Loucy (cell line): ENCODE data around the gene DNM1.

Source experiments
- H2AFZ ChIP-seq: fragments of 200-600 bp; sonication (generic); 2 replicates; pipeline ENCODE4 v1.6.0; 2016; ENCODE audit warnings: antibody characterized with exemption, mild to moderate bottlenecking, low read length, moderate library complexity
- H3F3A ChIP-seq: fragments of 200-600 bp; 2 replicates; pipeline ENCODE4 v1.6.0; 2016; ENCODE audit warnings: antibody characterized with exemption, low read depth, mild to moderate bottlenecking
- H3K27me3 ChIP-seq: fragments of 200-600 bp; sonication (generic); 2 replicates; pipeline ENCODE4 v1.6.1; 2014; ENCODE audit warnings: low read length, mild to moderate bottlenecking; ENCODE audit not compliant: insufficient read depth, poor library complexity, severe bottlenecking
- H3K36me3 ChIP-seq: fragments of 200-600 bp; sonication (generic); 2 replicates; pipeline ENCODE4 v1.6.1; 2016; ENCODE audit warnings: low read length; ENCODE audit not compliant: insufficient read depth
- H3K4me1 ChIP-seq: fragments of 200-600 bp; sonication (generic); 2 replicates; pipeline ENCODE4 v1.5.1; 2014; ENCODE audit warnings: low read length, mild to moderate bottlenecking; ENCODE audit not compliant: insufficient read depth, poor library complexity, severe bottlenecking
- H3K4me2 ChIP-seq: fragments of 200-600 bp; sonication (generic); 2 replicates; pipeline ENCODE4 v1.6.0; 2014; ENCODE audit warnings: antibody characterized with exemption, low read length, low read depth, mild to moderate bottlenecking; ENCODE audit not compliant: poor library complexity, severe bottlenecking
- H3K4me3 ChIP-seq: fragments of 200-600 bp; sonication (generic); 2 replicates; pipeline ENCODE4 v1.5.1; 2014; ENCODE audit warnings: low read length, mild to moderate bottlenecking, mixed read lengths; ENCODE audit not compliant: poor library complexity, severe bottlenecking
- H3K79me2 ChIP-seq: fragments of 200-600 bp; sonication (generic); 2 replicates; pipeline ENCODE4 v1.6.1; 2014; ENCODE audit warnings: low read length; ENCODE audit not compliant: insufficient read depth
- H3K9ac ChIP-seq: fragments of 200-600 bp; sonication (generic); 2 replicates; pipeline ENCODE4 v1.6.0; 2014; ENCODE audit warnings: mild to moderate bottlenecking, low read depth, low read length, moderate library complexity; ENCODE audit not compliant: poor library complexity, severe bottlenecking
- H3K9me2 ChIP-seq: fragments of 200-600 bp; sonication (generic); replicated peaks from 2 replicates; pipeline ENCODE4 v1.6.1; 2016; ENCODE audit warnings: low read depth, low read length, mixed read lengths
- H3K9me3 ChIP-seq: fragments of 200-600 bp; sonication (generic); 2 replicates; pipeline ENCODE4 v1.6.1; 2014; ENCODE audit warnings: mild to moderate bottlenecking, antibody characterized with exemption, low read length, low read depth; ENCODE audit not compliant: insufficient read depth
- H4K20me1 ChIP-seq: fragments of 200-600 bp; sonication (generic); 2 replicates; pipeline ENCODE4 v1.6.0; 2014; ENCODE audit warnings: antibody characterized with exemption, low read length, mild to moderate bottlenecking; ENCODE audit not compliant: insufficient read depth, poor library complexity, severe bottlenecking
- EZH2phosphoT487 ChIP-seq: fragments of 200-600 bp; IDR thresholded peaks from 2 replicates; pipeline ENCODE4 v1.6.1; 2018; ENCODE audit warnings: antibody characterized with exemption, mild to moderate bottlenecking, moderate library complexity, borderline replicate concordance
- TF ChIP-seq, protein P1 (sequence below): fragments of 200-600 bp; sonication (generic); conservative IDR thresholded peaks from 2 replicates; pipeline ENCODE4 v1.5.1; 2014; ENCODE audit warnings: mild to moderate bottlenecking, antibody characterized with exemption, low read length

Gene DNM1

DNA sequence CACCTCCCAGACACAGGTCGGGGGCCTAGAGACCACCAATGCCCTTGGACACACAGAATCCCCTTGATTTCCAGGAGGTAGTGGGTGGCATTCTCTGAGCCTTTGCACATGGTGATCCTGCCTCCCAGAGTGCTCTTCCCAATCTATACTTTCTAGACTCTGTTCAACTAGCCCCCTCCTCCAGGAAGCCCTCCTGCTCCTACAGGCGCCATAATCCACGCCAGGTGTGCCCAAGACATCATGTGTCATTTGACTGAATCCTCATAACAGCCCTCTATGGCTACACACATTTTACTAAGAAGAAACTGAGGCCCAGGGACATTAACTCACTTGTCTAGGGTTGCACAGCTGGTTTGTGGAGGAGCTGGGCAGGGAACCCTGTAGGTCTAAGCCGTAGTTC, 36.0 kb upstream of the DNM1 start:
- H3K79me2 ChIP-seq: peaks cover 11% of the 10 kb centered on the region; the same call in 1 of the 2 replicates
- H3K9me2 ChIP-seq: no peaks in the 10 kb centered on the region
- H3K27me3 ChIP-seq: no peaks in the 10 kb centered on the region
- peaks cover under 1% of the 10 kb centered on the region for H4K20me1 ChIP-seq
- H3F3A ChIP-seq: no peaks in the 10 kb centered on the region
- no peak overlapping the region for H3K9ac ChIP-seq
- peaks cover 2% of the 10 kb centered on the region for H3K4me1 ChIP-seq
- no peaks in the 10 kb centered on the region for H3K9me3 ChIP-seq
- no peak overlapping the region for H3K4me2 ChIP-seq
- TF ChIP-seq EZH2phosphoT487: no peak
- TF ChIP-seq, protein P1, sequence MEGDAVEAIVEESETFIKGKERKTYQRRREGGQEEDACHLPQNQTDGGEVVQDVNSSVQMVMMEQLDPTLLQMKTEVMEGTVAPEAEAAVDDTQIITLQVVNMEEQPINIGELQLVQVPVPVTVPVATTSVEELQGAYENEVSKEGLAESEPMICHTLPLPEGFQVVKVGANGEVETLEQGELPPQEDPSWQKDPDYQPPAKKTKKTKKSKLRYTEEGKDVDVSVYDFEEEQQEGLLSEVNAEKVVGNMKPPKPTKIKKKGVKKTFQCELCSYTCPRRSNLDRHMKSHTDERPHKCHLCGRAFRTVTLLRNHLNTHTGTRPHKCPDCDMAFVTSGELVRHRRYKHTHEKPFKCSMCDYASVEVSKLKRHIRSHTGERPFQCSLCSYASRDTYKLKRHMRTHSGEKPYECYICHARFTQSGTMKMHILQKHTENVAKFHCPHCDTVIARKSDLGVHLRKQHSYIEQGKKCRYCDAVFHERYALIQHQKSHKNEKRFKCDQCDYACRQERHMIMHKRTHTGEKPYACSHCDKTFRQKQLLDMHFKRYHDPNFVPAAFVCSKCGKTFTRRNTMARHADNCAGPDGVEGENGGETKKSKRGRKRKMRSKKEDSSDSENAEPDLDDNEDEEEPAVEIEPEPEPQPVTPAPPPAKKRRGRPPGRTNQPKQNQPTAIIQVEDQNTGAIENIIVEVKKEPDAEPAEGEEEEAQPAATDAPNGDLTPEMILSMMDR: no peak
- H3K36me3 ChIP-seq: peaks cover 61% of the 10 kb centered on the region; the same call in 1 of the 2 replicates
- H3K4me3 ChIP-seq: no peak overlapping the region
- no peak overlapping the region for H2AFZ ChIP-seq

DNA sequence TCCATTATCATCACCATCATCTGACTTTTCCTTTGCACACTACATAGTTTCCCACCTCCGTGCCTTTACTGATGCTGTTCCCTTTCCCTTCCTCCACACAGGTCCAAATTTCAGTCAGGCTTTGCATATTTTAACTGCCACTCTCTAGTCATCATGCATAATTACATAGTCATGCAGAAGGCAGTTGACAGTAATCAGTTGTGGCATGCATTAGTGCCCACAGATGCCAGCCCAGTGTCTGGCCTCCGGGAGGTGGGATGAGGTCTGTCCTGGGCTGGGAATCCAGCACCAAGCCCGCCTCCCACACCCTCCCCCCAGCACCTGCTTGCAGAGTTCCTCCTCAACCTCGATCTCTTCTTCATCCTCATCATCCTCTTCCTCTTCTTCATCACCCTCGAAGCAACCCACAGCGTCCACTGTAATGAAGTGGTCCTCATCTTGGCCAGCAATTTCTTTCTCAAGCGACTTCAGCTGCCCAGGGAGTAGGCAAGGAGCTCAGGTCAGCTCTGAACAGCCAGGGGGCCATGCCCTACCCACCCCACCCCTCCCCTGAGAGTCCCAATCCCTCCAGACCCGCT, 34.4 kb upstream of the DNM1 start:
- Histone ChIP-seq H3K9me3 (no peaks in the 10 kb centered on the region), H3K4me1 (no peaks in the 10 kb centered on the region), H4K20me1 (no peaks in the 10 kb centered on the region), H3K9me2 (no peaks in the 10 kb centered on the region), H3K36me3 (peaks cover 46% of the 10 kb centered on the region; the same call in 1 of the 2 replicates), H3F3A (no peaks in the 10 kb centered on the region), H3K27me3 (no peaks in the 10 kb centered on the region), H2AFZ (no peak overlapping the region), H3K4me3 (no peak overlapping the region), H3K79me2 (no peaks in the 10 kb centered on the region), H3K9ac (no peak overlapping the region), H3K4me2 (no peak overlapping the region)
- TF ChIP-seq, protein P1: no peak

DNA sequence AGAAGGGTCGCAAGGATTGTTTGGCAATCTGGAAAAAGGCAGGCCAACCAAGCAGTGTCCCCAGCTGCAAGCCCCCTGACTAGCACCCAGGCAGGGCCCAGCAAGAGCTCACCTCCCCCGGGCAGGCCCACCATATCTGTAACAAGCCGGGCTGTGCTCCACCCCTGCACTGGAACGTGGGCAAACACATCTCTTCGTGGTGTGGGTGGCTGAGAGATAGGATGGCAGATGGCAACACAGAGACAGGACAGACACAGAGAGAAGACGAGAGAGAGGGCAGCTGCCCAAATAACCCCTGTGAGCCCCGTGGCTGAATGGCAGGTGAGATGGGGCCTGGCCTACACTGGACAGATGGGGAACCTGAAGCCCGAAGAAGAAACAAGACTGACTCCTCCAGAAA, 33.7 kb upstream of the DNM1 start:
- H3K9me3 ChIP-seq: no peaks in the 10 kb centered on the region
- TF ChIP-seq, protein P1: no peak
- no peak for TF ChIP-seq EZH2phosphoT487
- no peaks in the 10 kb centered on the region for H3K79me2 ChIP-seq
- H3K4me1 ChIP-seq: no peaks in the 10 kb centered on the region
- H3K36me3 ChIP-seq: peaks cover 39% of the 10 kb centered on the region; the same call in 1 of the 2 replicates
- no peak overlapping the region for H3K4me2 ChIP-seq
- no peaks in the 10 kb centered on the region for H3K9me2 ChIP-seq
- no peak overlapping the region for H2AFZ ChIP-seq
- no peaks in the 10 kb centered on the region for H3F3A ChIP-seq
- H3K9ac ChIP-seq: no peak overlapping the region
- no peaks in the 10 kb centered on the region for H3K27me3 ChIP-seq
- no peaks in the 10 kb centered on the region for H4K20me1 ChIP-seq
- H3K4me3 ChIP-seq: no peak overlapping the region
